Posterior cingulate gyrus (tissue), 11 donors: Measurements from ENCODE around the gene RARRES1.
"Not testable (repeated sequence)": the region's sequence is repeated elsewhere in the genome, so short reads cannot be mapped to it uniquely, and the experiment has no call there.

ENCODE experiments used
- DNase-seq, 10 donors: peaks; one replicate each; pipeline versions ENCODE4 v3.0.0 to v3.0.0-alpha.2; 2020 to 2021; ENCODE audit warnings: mixed read lengths in 3 of 10
- intact Hi-C: fragments of 100-400 bp; cut with DNase I; formaldehyde crosslinking; loops from one replicate; pipeline ENCODE4 v1.15.1; 2023

The RARRES1 gene

GRCh38 chr3:158701420-158702065, 30.7 kb downstream of the RARRES1 start:
- intact Hi-C loops: no loop called here

DNA sequence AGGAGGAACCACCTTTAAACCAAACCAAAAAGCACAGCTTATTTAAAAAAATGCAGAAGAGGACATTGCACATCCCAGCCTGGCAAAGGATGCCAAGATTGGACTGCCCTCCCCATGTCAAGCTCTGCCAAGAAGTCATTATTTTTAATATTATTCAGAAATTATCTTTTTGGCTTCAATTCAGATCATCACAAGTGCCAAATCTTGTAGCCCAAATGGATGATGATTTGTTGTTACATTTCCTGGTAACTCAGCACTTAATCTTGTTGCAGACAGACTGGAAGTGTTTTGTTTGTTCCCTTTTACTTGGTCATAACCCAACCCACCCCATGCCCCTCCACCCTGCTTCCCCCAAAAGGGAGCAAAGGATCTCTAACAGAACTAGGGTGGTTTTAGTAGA, 31.7 kb downstream of the RARRES1 start:
- intact Hi-C loops: no loop called here
- no peak for DNase-seq

More at GRCh38 chr3:158701420-158702065, 30.7 kb downstream of the RARRES1 start:
- DNase-seq: no peak

DNA sequence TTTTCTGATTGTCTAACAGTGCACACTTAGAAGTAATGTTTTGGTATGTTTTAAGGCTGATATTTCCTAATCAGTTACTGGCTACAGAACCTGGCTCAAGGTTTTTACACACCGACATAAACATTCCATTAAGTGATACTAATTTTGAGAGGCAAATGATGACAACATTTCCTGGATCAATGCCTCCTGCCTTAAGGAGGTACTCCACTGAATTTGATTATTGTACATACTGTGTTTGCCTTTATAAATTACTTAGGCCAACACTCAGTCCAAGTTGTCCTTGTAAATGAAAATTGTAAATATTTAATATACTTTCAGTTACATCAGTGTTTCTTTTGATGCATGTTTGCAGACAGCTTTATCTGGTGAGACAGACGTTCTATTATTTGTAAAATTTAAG, 35.6 kb downstream of the RARRES1 start:
- no peak for DNase-seq
- intact Hi-C loops: no loop called here

- DNase-seq, intact Hi-C loops: not testable (repeated sequence)
Observed at GRCh38 chr3:158693866-158694456, 38.3 kb downstream of the RARRES1 start.

- no peak for DNase-seq
- intact Hi-C loops: no loop called here
Observed at GRCh38 chr3:158685159-158685558, 47.1 kb downstream of the RARRES1 start.

- intact Hi-C loops: no loop called here
- DNase-seq: no peak
Observed at GRCh38 chr3:158683230-158683962, 48.9 kb downstream of the RARRES1 start.

- intact Hi-C loops: no loop called here
- DNase-seq: no peak
Observed at GRCh38 chr3:158680861-158681260, 51.4 kb downstream of the RARRES1 start.

- DNase-seq: no peak
- intact Hi-C loops: no loop called here
Observed at GRCh38 chr3:158679547-158680000, 52.7 kb downstream of the RARRES1 start.

DNA sequence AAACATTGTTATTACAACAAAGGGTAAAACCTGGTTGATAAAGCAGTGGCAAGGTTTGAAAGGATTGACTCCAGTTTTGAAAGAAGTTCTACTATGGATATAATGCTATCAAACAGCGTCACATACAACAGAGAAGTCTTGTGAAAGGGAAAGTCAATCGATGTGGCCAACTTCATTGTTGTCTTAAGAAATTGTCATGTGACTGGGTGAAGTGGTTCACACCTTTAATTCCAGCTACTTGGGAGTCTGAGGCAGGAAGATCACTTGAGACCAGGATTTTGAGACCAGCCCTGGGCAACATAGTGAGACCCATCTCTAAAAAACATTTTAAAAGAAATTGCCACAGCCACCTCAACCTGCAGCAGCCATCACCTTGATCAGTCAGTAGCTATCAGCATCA, 53.6 kb downstream of the RARRES1 start:
- intact Hi-C loops: no loop called here

DNA sequence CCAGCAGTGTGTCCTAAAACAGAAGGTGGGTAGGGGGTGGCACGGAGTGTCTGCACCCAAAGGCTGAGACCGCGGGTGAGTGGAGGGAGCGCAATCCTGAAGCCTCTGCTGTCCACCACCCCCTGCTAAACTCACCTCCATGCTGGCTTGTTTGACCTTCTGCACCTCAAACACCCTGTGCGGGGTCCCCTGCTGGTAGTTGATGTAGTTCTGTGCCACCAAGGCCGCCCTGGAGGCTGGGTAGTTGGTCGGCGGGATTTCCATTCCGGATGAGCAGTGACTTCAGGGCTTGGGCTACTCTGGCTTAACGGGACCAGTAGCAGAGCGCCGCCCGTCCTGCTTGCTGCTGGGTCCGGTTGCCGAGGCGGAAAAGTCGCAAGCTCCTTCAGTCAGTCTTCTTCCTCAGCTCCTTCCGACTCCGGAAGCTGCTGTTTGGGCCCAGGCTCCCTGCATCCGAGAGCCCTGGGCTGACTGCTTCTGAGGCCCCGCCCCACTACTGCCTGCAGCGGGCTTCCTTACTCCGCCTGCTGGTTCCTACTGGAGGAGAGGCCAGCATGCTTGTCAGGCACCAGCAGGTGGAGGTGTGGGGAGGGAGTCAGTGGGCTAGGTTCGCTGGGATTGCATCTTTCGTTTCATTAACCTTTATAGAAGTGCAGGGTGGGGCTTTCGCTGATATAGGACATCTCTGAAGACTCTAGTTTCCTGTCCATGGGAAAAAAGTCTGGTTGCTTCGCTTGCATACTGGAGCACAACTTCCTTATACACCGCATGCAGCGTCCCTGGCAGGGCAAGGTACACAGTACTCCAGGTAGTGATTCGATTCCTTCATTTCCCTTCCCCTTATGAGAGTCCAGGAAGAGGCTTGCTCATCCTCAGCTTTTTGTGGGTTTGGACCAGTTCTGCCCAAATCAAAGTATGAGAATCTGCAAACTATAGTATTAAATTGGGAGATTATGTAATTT, 59.8 kb downstream of the RARRES1 start, which contains the start of gene LXN:
Gene LXN, minus strand, starts transcription at position 434 of the 962 bp plus-strand sequence. Its CDS starts 170 bp downstream, at position 264.
- DNase-seq: peak; percentile 22 to 93 (median 56)
- intact Hi-C loops: no loop called here

More for the DNA sequence above, 53.6 kb downstream of the RARRES1 start:
- DNase-seq: no peak

DNA sequence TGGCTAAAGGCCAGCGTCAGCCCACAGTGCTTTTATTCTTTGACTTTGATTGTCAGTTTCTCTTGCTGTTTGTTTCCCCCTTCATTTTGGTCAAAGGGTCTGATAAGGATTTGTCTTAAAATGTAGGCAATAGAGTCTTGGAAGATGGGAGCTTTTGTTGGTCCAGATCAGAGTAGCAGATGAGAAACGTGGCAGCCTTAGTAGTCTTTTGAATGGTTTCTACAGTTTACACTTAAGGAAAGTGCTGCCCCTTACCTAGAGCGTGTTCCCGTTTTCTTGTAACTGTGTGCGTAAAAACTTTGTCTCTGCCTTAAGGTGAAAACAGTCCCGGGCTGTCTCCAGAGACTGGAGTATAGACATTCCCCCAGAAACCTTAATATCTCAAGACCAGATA, 60.4 kb downstream of the RARRES1 start:
- no peak for DNase-seq
- intact Hi-C loops: no loop called here

DNA sequence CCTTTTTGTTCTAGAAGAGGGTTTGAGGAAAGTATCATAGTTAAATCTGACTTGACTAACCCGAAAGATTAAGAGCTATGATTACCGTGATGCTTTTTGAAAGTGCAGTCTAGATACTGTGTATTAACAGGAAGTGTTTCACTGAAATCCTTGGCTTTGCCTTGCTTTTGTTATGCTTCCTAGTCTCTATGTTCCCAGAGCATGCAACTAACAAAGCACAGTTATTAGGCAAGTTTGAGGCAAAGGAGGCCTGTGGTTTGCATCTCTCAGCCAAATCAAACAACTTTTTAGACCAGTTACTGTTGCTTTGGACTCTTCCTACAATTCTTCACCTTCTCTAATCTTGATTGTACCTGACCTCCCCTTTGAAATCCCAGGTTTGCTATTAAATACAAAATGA, 63.8 kb downstream of the RARRES1 start:
- DNase-seq: no peak
- intact Hi-C loops: no loop called here

DNA sequence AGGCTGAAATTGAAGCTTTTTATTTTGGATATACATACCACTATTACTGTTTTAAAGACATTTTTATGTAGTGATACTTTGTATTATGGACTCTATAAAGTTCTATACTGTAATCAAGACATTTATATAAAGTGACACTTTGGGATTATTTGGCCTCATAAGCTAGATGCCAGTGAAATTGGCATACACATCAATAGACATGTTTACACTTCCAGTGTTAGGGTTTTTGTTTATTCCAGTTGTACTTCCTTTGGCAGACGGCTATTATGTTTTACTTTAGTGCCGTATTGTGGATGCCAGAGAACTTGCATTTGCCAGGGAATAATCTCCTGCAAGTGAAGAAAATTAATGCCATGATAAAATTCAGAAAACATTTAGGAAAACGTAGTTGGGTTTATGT, 65.8 kb downstream of the RARRES1 start:
- DNase-seq: no peak
- intact Hi-C loops: no loop called here

DNA sequence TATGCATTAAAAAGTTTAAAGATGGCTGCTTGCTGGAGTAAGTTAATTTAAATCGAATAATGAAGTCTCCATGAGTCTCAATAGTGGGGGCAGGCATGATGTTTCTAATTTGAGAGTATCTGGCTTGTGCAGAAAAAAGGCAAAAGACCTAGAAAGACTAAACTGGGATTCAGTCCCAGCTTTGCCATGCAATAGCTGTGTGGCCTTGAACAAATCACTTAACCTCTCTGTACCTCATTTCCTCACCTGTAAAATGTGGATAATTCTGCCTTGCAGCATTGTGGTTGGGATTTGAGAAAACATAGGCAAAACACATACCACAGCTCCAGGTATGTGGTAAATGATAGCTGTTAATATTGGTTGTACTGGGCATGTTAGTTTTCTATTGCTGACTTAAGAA, 68.4 kb downstream of the RARRES1 start:
- no peak for DNase-seq
- intact Hi-C loops: no loop called here

- no peak for DNase-seq
- intact Hi-C loops: no loop called here
Observed at GRCh38 chr3:158663246-158663645, 69.0 kb downstream of the RARRES1 start.

DNA sequence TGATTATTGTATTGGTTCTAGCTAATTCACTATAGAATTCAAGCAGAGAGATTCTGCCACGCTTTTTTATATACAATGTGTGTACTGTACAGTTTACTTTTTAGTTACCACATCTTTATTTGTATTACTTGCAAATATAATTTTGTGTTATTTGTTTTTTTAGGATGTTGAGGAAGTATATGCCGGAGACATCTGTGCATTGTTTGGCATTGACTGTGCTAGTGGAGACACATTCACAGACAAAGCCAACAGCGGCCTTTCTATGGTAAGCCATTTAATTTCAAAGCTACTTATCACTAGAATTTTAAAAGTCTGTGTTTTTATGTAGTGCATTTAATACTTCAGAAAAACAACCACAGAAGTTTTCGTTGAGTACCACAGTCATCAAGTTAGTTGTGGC, 71.5 kb downstream of the RARRES1 start:
- intact Hi-C loops: no loop called here

GRCh38 chr3:158659454-158660237, 72.6 kb downstream of the RARRES1 start:
- DNase-seq: peak in 6 of 10 donors; percentile 25 to 93 (median 52)
- intact Hi-C loops: loop anchor here (2.0 kb wide), 1 partner anchor 131 kb away; no protein-coding TSS in a partner anchor

More for the DNA sequence above, 71.5 kb downstream of the RARRES1 start:
- DNase-seq: no peak

DNA sequence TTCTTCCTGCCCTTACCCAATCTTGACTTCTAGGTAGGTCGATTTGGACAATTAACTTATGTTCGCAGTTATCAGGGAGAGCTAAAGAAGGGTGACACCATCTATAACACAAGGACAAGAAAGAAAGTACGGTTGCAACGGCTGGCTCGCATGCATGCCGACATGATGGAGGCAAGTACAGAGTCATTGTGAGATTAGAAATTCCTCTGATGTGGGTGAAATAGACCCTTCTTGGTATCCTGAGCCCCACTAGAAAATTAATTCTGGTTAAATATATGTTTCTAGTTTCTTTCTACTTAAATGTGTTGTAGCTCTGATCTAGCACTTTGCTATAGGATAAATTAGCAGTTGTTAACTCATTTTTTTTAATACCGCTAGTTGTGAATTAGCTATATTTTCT, 73.4 kb downstream of the RARRES1 start:
- intact Hi-C loops: loop anchor here (2.0 kb wide), 1 partner anchor 132 kb away; no protein-coding TSS in a partner anchor
- DNase-seq: no peak

- no peak for DNase-seq
- intact Hi-C loops: no loop called here
Observed at GRCh38 chr3:158652463-158652862, 79.8 kb downstream of the RARRES1 start.
